ENCODE measurements around the gene B3GAT3.

- TF ChIP-seq POLR2A (IDR thresholded peaks at IDR 0.05) (no peak), CTCF (IDR thresholded peaks at IDR 0.05) (no peak)
Measured at GRCh38 chr11:62647609-62648005, 25.8 kb upstream of the B3GAT3 start.
